MG63 (cell line): ENCODE data around the gene PLS3. TPM values are rescaled to one million over a fixed set of nuclear protein-coding genes. Genes with fewer than 3 reads are reported as not detected.
A peak's percentile ranks its signal among the peaks of the same experiment; 100 is the strongest.

Experiments
- DNase-seq: peaks from one replicate; pipeline ENCODE4 v3.0.0-alpha.2; 2020
- H3K27me3 ChIP-seq: fragments of 250-450 bp; sonication (Bioruptor Pico); 2 replicates; pipeline ENCODE4 v1.5.1; 2020; ENCODE audit warnings: mild to moderate bottlenecking, moderate library complexity
- H3K36me3 ChIP-seq: fragments of 250-450 bp; sonication (Bioruptor Pico); 2 replicates; pipeline ENCODE4 v1.5.1; 2020; ENCODE audit warnings: mild to moderate bottlenecking, moderate library complexity
- H3K4me3 ChIP-seq: fragments of 250-450 bp; sonication (Bioruptor Pico); 2 replicates; pipeline ENCODE4 v1.5.1; 2020; ENCODE audit warnings: mild to moderate bottlenecking, moderate library complexity
- H3K9me3 ChIP-seq: fragments of 250-450 bp; sonication (Bioruptor Pico); 2 replicates; pipeline ENCODE4 v1.5.1; 2020; ENCODE audit warnings: mild to moderate bottlenecking, moderate library complexity
- total RNA-seq: library from RNA; depleted of rRNA; stranded (reverse); fragments of >200 nt; shearing (Covaris generic); gene quantifications from 2 replicates; pipeline ENCODE4 v1.2.3, GENCODE V29; 2014; ENCODE audit warnings: low replicate concordance

PLS3 gene
- total RNA-seq, 1 experiment from 2014 or later = 112 TPM

- peak overlapping the region; percentile 69 for H3K4me3 ChIP-seq
- no peaks in the 10 kb centered on the region for H3K9me3 ChIP-seq
- DNase-seq = peak; percentile 50
- no peaks in the 10 kb centered on the region for H3K36me3 ChIP-seq
- no peaks in the 10 kb centered on the region for H3K27me3 ChIP-seq
Observed at GRCh38 chrX:115561605-115562479, 868 bp downstream of the PLS3 start.

- DNase-seq = peak; percentile 17
- Histone ChIP-seq H3K27me3 (no peaks in the 10 kb centered on the region), H3K9me3 (no peaks in the 10 kb centered on the region), H3K36me3 (no peaks in the 10 kb centered on the region), H3K4me3 (peak overlapping the region; percentile 69)
Observed at GRCh38 chrX:115562480-115562847, 1.5 kb downstream of the PLS3 start.

- DNase-seq = no peak
- no peaks in the 10 kb centered on the region for H3K27me3 ChIP-seq
- no peaks in the 10 kb centered on the region for H3K9me3 ChIP-seq
- H3K36me3 ChIP-seq = no peaks in the 10 kb centered on the region
- no peak overlapping the region for H3K4me3 ChIP-seq
Observed at GRCh38 chrX:115563633-115564162, 2.7 kb downstream of the PLS3 start.

GRCh38 chrX:115564243-115564642 lies 3.3 kb downstream of the PLS3 start:
- H3K4me3 ChIP-seq = no peak overlapping the region
- no peaks in the 10 kb centered on the region for H3K36me3 ChIP-seq
- H3K9me3 ChIP-seq = no peaks in the 10 kb centered on the region
- H3K27me3 ChIP-seq = no peaks in the 10 kb centered on the region
- DNase-seq = no peak

GRCh38 chrX:115565888-115566287 lies 4.9 kb downstream of the PLS3 start:
- Histone ChIP-seq H3K27me3 (no peaks in the 10 kb centered on the region), H3K36me3 (no peaks in the 10 kb centered on the region), H3K9me3 (no peaks in the 10 kb centered on the region), H3K4me3 (no peak overlapping the region)
- DNase-seq = no peak

GRCh38 chrX:115571712-115572111 lies 10.7 kb downstream of the PLS3 start:
- no peak overlapping the region for H3K4me3 ChIP-seq
- H3K9me3 ChIP-seq = no peaks in the 10 kb centered on the region
- H3K27me3 ChIP-seq = no peaks in the 10 kb centered on the region
- DNase-seq = no peak
- peaks cover 2% of the 10 kb centered on the region for H3K36me3 ChIP-seq

GRCh38 chrX:115573185-115573584 lies 12.2 kb downstream of the PLS3 start:
- Histone ChIP-seq H3K36me3 (peaks cover 2% of the 10 kb centered on the region), H3K4me3 (no peak overlapping the region), H3K9me3 (no peaks in the 10 kb centered on the region), H3K27me3 (no peaks in the 10 kb centered on the region)
- DNase-seq = no peak

GRCh38 chrX:115576676-115577075 lies 15.7 kb downstream of the PLS3 start:
- no peak overlapping the region for H3K4me3 ChIP-seq
- peaks cover 2% of the 10 kb centered on the region for H3K36me3 ChIP-seq
- no peaks in the 10 kb centered on the region for H3K27me3 ChIP-seq
- H3K9me3 ChIP-seq = no peaks in the 10 kb centered on the region
- DNase-seq = no peak

GRCh38 chrX:115579327-115579726 lies 18.4 kb downstream of the PLS3 start:
- H3K4me3 ChIP-seq = no peak overlapping the region
- H3K27me3 ChIP-seq = no peaks in the 10 kb centered on the region
- no peak for DNase-seq
- peaks cover 2% of the 10 kb centered on the region for H3K36me3 ChIP-seq
- H3K9me3 ChIP-seq = no peaks in the 10 kb centered on the region

- no peak overlapping the region for H3K4me3 ChIP-seq
- DNase-seq = no peak
- H3K27me3 ChIP-seq = no peaks in the 10 kb centered on the region
- no peaks in the 10 kb centered on the region for H3K9me3 ChIP-seq
- H3K36me3 ChIP-seq = peaks cover 1% of the 10 kb centered on the region
Observed at GRCh38 chrX:115579786-115580294, 18.9 kb downstream of the PLS3 start.

- H3K9me3 ChIP-seq = no peaks in the 10 kb centered on the region
- no peaks in the 10 kb centered on the region for H3K27me3 ChIP-seq
- no peaks in the 10 kb centered on the region for H3K36me3 ChIP-seq
- DNase-seq = no peak
- H3K4me3 ChIP-seq = no peak overlapping the region
Observed at GRCh38 chrX:115581759-115582615, 21.0 kb downstream of the PLS3 start.

- no peak overlapping the region for H3K4me3 ChIP-seq
- no peaks in the 10 kb centered on the region for H3K36me3 ChIP-seq
- DNase-seq = no peak
- H3K9me3 ChIP-seq = no peaks in the 10 kb centered on the region
- H3K27me3 ChIP-seq = no peaks in the 10 kb centered on the region
Observed at GRCh38 chrX:115582616-115583495, 21.9 kb downstream of the PLS3 start.

GRCh38 chrX:115583496-115584004 lies 22.6 kb downstream of the PLS3 start:
- Histone ChIP-seq H3K9me3 (no peaks in the 10 kb centered on the region), H3K36me3 (no peaks in the 10 kb centered on the region), H3K4me3 (no peak overlapping the region), H3K27me3 (no peaks in the 10 kb centered on the region)
- DNase-seq = no peak

- DNase-seq = no peak
- no peaks in the 10 kb centered on the region for H3K36me3 ChIP-seq
- H3K27me3 ChIP-seq = no peaks in the 10 kb centered on the region
- no peaks in the 10 kb centered on the region for H3K9me3 ChIP-seq
- no peak overlapping the region for H3K4me3 ChIP-seq
Observed at GRCh38 chrX:115584696-115585095, 23.7 kb downstream of the PLS3 start.

- Histone ChIP-seq H3K4me3 (no peak overlapping the region), H3K9me3 (no peaks in the 10 kb centered on the region), H3K36me3 (no peaks in the 10 kb centered on the region), H3K27me3 (no peaks in the 10 kb centered on the region)
- DNase-seq = no peak
Observed at GRCh38 chrX:115588179-115588578, 27.2 kb downstream of the PLS3 start.

- no peaks in the 10 kb centered on the region for H3K27me3 ChIP-seq
- DNase-seq = no peak
- H3K9me3 ChIP-seq = no peaks in the 10 kb centered on the region
- H3K4me3 ChIP-seq = no peak overlapping the region
- no peaks in the 10 kb centered on the region for H3K36me3 ChIP-seq
Observed at GRCh38 chrX:115589419-115589818, 28.4 kb downstream of the PLS3 start.
